Measurements from ENCODE around the gene IRF8. TPM values are rescaled to one million over a fixed set of nuclear protein-coding genes. Genes with fewer than 3 reads are reported as not detected.

The IRF8 gene
- total RNA-seq, 1 donor from 2014 or later = 1.5 TPM

GRCh38 chr16:85901773-85902365 is 2.9 kb downstream of the IRF8 start:
- H3K4me1 Mint-ChIP-seq (ENCODE audit: unreplicated experiment) = peaks cover 6% of the 10 kb centered on the region
- no peak for DNase-seq (ENCODE audit: low spot score)
- H3K27ac Mint-ChIP-seq (ENCODE audit: unreplicated experiment) = no peak overlapping the region
- H3K9me3 Mint-ChIP-seq (ENCODE audit: unreplicated experiment) = no peaks in the 10 kb centered on the region
- H3K27me3 Mint-ChIP-seq (ENCODE audit: unreplicated experiment) = peaks cover 3% of the 10 kb centered on the region
- no peak overlapping the region for H3K4me3 Mint-ChIP-seq (ENCODE audit: unreplicated experiment)
- TF ChIP-seq, protein P1, sequence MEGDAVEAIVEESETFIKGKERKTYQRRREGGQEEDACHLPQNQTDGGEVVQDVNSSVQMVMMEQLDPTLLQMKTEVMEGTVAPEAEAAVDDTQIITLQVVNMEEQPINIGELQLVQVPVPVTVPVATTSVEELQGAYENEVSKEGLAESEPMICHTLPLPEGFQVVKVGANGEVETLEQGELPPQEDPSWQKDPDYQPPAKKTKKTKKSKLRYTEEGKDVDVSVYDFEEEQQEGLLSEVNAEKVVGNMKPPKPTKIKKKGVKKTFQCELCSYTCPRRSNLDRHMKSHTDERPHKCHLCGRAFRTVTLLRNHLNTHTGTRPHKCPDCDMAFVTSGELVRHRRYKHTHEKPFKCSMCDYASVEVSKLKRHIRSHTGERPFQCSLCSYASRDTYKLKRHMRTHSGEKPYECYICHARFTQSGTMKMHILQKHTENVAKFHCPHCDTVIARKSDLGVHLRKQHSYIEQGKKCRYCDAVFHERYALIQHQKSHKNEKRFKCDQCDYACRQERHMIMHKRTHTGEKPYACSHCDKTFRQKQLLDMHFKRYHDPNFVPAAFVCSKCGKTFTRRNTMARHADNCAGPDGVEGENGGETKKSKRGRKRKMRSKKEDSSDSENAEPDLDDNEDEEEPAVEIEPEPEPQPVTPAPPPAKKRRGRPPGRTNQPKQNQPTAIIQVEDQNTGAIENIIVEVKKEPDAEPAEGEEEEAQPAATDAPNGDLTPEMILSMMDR (IDR thresholded peaks at IDR 0.05; ENCODE audit: unreplicated experiment) = no peak
- H3K36me3 Mint-ChIP-seq (ENCODE audit: low read depth, unreplicated experiment) = no peaks in the 10 kb centered on the region

- H3K9me3 Mint-ChIP-seq (ENCODE audit: unreplicated experiment) = no peaks in the 10 kb centered on the region
- H3K36me3 Mint-ChIP-seq (ENCODE audit: low read depth, unreplicated experiment) = no peaks in the 10 kb centered on the region
- peaks cover 6% of the 10 kb centered on the region for H3K4me1 Mint-ChIP-seq (ENCODE audit: unreplicated experiment)
- TF ChIP-seq, protein P1 (IDR thresholded peaks at IDR 0.05; ENCODE audit: unreplicated experiment) = no peak
- no peak for DNase-seq (ENCODE audit: low spot score)
- H3K27ac Mint-ChIP-seq (ENCODE audit: unreplicated experiment) = no peak overlapping the region
- peaks cover 3% of the 10 kb centered on the region for H3K27me3 Mint-ChIP-seq (ENCODE audit: unreplicated experiment)
- H3K4me3 Mint-ChIP-seq (ENCODE audit: unreplicated experiment) = no peak overlapping the region
Measured at GRCh38 chr16:85902366-85903155, 3.6 kb downstream of the IRF8 start.

GRCh38 chr16:85903559-85903958 is 4.6 kb downstream of the IRF8 start:
- no peaks in the 10 kb centered on the region for H3K9me3 Mint-ChIP-seq (ENCODE audit: unreplicated experiment)
- H3K27ac Mint-ChIP-seq (ENCODE audit: unreplicated experiment) = no peak overlapping the region
- no peak for DNase-seq (ENCODE audit: low spot score)
- no peaks in the 10 kb centered on the region for H3K36me3 Mint-ChIP-seq (ENCODE audit: low read depth, unreplicated experiment)
- H3K27me3 Mint-ChIP-seq (ENCODE audit: unreplicated experiment) = peaks cover 3% of the 10 kb centered on the region
- TF ChIP-seq, protein P1 (IDR thresholded peaks at IDR 0.05; ENCODE audit: unreplicated experiment) = no peak
- H3K4me3 Mint-ChIP-seq (ENCODE audit: unreplicated experiment) = no peak overlapping the region
- H3K4me1 Mint-ChIP-seq (ENCODE audit: unreplicated experiment) = peaks cover 2% of the 10 kb centered on the region

DNA sequence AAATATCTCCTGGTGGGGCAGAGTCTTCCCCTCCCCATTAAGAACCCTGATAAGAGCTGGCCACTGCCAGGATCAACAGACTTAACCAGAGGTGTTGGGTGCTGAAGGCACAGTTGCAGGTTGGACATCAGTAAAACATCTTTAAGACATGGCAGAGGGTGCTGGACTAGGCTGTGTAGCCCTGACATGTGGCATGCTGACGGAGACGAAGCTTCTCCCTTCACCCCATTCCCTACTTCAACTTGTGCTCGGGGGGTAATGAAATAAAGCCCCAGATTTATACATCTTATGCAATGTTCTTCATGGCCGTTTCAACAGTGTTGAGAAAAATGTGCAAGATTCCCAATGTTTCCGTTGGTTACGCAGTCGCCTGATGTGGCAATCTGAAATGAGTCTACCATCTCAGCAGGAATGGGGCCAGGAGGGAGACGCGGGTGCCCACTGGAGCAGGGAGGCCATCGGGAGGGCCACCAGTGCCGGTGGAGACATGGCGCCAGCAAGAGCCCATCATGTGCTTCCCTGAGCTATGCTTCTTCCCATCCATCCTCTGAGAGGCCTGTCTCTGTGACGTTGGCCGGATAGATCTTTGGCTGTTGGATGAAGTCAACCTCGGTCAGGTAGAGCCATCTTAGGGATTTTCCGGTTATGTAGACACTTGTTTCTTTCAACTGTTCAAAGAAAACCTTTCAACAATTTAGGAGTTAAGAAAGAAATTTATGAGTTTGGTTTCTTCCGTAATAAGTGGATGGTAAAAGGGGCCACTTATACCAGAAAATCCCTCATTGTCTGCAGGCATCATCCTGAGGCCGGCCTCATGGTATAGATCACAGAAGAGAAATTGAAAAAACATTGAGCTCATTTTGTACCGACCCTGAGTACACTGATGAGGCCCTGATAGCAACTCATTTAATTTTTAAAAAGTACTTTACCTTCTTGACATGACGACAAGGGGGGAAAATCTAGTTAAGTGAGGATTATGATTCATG is 6.4 kb downstream of the IRF8 start:
- Mint-ChIP-seq H3K36me3 (ENCODE audit: low read depth, unreplicated experiment) (no peaks in the 10 kb centered on the region), H3K27ac (ENCODE audit: unreplicated experiment) (no peak overlapping the region), H3K9me3 (ENCODE audit: unreplicated experiment) (no peaks in the 10 kb centered on the region), H3K27me3 (ENCODE audit: unreplicated experiment) (peaks cover 5% of the 10 kb centered on the region), H3K4me3 (ENCODE audit: unreplicated experiment) (no peak overlapping the region), H3K4me1 (ENCODE audit: unreplicated experiment) (peaks cover 2% of the 10 kb centered on the region)
- no peak for DNase-seq (ENCODE audit: low spot score)
- TF ChIP-seq, protein P1 (IDR thresholded peaks at IDR 0.05; ENCODE audit: unreplicated experiment) = no peak
